ENCODE measurements around the gene PLPP4.

GRCh38 chr10:120420421-120420820 lies 36.6 kb upstream of the PLPP4 start:
- TF ChIP-seq CTCF (IDR thresholded peaks at IDR 0.05) (no peak), POLR2A (IDR thresholded peaks at IDR 0.05) (no peak)
